ENCODE results near the gene BCL7C.
"Not testable (repeated sequence)": the region's sequence is repeated elsewhere in the genome, so short reads cannot be mapped to it uniquely, and the experiment has no call there.

BCL7C gene

DNA sequence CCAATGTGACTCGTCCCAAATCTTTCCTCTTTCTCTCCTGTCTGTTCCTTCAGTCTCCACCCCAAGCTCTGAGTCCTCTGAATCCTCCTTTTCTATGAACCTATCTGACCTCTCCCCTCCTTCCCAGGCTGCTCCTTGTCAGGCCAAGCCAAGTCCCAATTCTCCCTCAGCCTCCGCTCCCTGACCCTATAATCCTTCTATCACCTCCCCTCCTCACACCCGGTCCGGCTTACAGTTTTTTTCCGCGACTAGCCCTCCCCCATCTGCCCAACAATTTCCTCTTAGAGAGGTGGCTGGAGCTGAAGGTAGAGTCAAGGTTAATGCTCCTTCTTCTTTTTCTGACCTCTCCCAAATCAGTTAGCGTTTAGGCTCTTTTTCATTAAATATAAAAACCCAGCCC lies 33.1 kb downstream of the BCL7C start:
- DNase-seq (ENCODE audit: low read depth), result not testable (repeated sequence)

GRCh38 chr16:30858829-30859423 lies 35.0 kb downstream of the BCL7C start:
- DNase-seq (ENCODE audit: low read depth), result no peak

- no peak for DNase-seq (ENCODE audit: low read depth)
Measured at GRCh38 chr16:30858111-30858495, 35.8 kb downstream of the BCL7C start.

DNA sequence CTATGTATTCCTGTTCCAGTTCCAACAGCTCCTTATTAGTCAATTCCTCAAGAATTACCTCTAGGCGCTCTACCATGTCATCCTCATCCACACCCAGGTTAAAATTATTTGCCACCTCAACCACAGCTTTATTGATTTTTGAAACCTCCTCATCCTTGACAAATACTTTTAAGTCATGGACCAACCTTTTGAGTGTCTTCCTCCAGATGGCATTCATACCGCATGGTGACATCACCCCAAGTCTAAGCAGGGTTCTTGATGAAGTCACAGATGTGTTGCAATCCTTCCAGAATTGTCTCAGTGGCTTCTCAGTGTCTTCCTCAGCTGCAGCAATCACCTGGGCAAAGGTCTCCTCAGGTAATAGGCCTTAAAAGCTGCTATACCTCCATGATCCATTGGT lies 40.1 kb downstream of the BCL7C start:
- no peak for DNase-seq (ENCODE audit: low read depth)

GRCh38 chr16:30850246-30850645 lies 43.6 kb downstream of the BCL7C start:
- no peak for DNase-seq (ENCODE audit: low read depth)

- DNase-seq (ENCODE audit: low read depth), result no peak
Measured at GRCh38 chr16:30846649-30847402, 47.1 kb downstream of the BCL7C start.

DNA sequence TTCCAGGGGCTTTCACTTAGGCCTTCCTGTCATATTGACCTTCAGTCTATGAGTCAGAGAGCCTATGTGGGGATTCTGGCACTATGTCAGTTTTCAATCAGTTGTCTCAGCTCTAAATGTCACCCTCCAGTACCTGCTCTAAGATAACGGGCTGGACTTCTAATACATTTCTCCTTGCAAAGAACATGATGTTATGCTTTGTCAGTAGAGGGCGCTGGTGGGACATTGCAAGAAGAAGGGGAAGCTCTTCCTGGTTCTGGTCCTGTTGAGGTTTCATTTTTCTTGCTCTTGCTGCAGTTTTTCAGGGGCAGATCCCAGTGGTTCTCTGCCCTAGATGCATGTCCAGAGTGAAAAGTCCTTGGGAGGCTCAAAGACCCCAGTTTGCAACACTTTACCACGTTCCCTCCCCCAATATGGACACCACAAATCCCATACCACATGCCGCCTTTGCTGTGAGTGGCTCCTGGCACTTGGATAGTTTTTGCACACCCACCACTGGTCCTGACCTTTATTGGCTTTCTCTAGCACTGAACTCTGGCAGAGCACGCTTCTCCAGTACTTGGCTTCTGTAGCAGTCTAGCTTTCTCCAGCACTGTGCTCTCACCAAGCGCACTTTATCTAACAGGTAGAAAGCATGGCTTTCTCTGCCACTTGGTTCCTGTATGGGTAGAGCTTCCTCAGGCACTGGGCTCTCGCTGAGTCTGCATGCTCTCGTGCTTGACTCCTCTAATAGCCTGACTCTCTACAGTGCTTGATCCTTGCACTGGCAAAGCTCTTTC lies 49.0 kb downstream of the BCL7C start:
- DNase-seq (ENCODE audit: low read depth), result peak; percentile 75

DNA sequence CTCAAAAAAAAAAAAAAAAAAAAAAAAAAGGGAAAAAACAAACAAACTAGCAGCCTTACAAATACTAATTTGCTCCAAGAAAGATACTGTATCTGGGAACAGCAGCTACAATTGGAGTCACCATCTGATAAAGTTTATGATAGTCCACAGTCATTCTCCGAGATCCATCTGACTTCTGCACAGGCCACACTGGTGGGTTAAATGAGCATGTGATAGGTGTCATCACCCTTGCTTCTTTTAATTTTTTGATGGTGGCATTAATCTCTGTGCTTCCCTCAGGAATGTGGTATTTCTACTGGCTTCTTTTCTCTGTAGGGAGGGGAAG lies 49.6 kb downstream of the BCL7C start:
- DNase-seq (ENCODE audit: low read depth), result no peak

DNA sequence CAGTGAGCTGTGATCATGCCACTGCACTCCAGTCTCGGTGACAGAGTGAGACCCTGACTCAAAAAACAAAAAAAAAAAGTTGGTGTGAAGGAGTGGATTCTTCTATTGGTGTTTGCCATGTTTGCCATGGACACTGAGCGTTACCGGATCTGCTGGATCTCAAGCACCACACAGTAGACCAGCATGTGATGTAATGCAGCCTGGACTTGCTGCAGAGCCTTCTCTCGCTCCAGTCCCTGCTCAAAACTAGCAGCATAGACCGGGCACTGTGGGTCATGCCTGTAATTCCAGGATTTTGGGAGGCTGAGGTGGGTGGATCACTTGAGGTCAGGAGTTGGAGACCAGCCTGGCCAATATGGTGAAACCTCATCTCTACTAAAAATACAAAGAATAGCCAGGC lies 50.4 kb downstream of the BCL7C start:
- no peak for DNase-seq (ENCODE audit: low read depth)

GRCh38 chr16:30842971-30843370 lies 50.9 kb downstream of the BCL7C start:
- DNase-seq (ENCODE audit: low read depth), result no peak

- no peak for DNase-seq (ENCODE audit: low read depth)
Measured at GRCh38 chr16:30841332-30841731, 52.5 kb downstream of the BCL7C start.

- DNase-seq (ENCODE audit: low read depth), result no peak
Measured at GRCh38 chr16:30840611-30841010, 53.3 kb downstream of the BCL7C start.

GRCh38 chr16:30839523-30840227 lies 54.2 kb downstream of the BCL7C start:
- DNase-seq (ENCODE audit: low read depth), result no peak

DNA sequence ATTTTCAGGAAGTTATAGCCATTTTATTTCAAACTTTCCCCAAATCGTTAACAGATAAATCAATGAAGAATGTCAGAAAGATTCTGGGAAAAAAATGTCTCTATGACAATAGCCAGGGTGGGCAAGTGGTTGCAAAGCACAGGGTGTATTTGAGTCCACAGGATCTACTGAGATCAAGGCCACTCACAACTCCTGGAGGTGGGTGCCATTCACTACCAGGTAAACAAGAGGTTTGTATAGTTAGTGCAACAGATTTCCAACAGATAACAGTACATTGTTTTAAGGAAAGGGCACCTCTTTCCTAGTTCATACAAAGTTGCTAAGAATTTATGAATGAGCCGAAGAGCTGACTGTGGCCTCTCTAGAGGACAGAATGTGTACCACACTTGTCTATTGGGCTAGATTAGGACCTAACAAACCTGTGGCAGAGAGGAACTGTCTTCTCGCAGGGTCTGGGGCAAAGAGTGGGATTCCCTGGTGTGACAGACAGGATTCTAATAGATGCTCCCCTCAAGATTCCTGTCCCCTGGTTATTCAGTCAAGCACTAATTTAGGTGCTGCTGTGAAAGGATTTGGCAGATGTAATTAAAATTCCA lies 54.9 kb downstream of the BCL7C start:
- DNase-seq (ENCODE audit: low read depth), result no peak

DNA sequence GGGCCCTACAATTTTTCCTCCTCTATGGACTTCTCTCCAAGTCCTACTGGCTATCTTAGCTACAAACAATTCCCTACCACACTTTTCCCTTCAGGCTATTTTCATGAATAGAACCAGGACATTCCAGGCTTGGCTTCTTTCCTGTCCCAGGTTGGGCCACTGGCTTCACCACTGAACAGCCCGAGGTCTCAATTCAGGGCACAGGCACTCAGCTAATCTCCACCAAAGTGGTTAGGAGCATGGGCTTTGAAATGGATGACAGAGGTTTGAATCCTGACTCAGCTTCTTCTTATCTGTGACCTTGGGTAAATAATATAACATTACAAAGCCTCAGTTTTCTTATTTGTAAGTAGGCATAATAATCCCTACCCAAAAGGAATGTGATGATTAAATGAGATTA lies 56.0 kb downstream of the BCL7C start:
- DNase-seq (ENCODE audit: low read depth), result no peak
